Measurements from ENCODE around the gene NXPH3. TPM values are rescaled to one million over a fixed set of nuclear protein-coding genes. Genes with fewer than 3 reads are reported as not detected.

The NXPH3 gene
- total and polyA plus RNA-seq, 9 of the 15 experiments (the other 6 are each of a cell fraction or from before 2014, with no cell fraction given): 0.04 to 0.27 (median 0.07) TPM; not detected in 2

- CTCF ChIA-PET (ENCODE audit: low intra/inter-chr PET ratio): no interaction called here
- DNase-seq (ENCODE audit: extremely low read depth in 1 of 4, low spot score in 3 of 4) (no peak), FAIRE-seq (no peak), ATAC-seq (no peak)
- WGBS (ENCODE audit: insufficient coverage, low coverage, missing lambda C conversion rate): 66% methylated on average over 7 of the region's 13 CpGs
- Histone ChIP-seq H3K9me3 (replicated peaks; ENCODE audit: control insufficient read depth, insufficient read depth, low read depth, low read length) (no peaks in the 10 kb centered on the region), H3K27ac (ENCODE audit: extremely low read depth, low read depth, low read length) (no peak overlapping the region), H3K79me2 (ENCODE audit: control insufficient read depth, insufficient read depth, low read length) (no peaks in the 10 kb centered on the region), H4K20me1 (replicated peaks; ENCODE audit: control insufficient read depth, insufficient read depth, low read length) (peaks cover 7% of the 10 kb centered on the region), H3K9me1 (ENCODE audit: control insufficient read depth, insufficient read depth, low read length) (no peaks in the 10 kb centered on the region), H3K4me1 (replicated peaks in 1 of 2; ENCODE audit: control insufficient read depth in 2 of 2, insufficient read depth in 2 of 2, low read length in 2 of 2) (peaks cover 8 to 58% of the 10 kb centered on the region in 2 experiments; a peak in 4 of 5 replicates), H3K36me3 (ENCODE audit: control insufficient read depth, insufficient read depth, low read length) (no peaks in the 10 kb centered on the region), H3K4me3 (no peak overlapping the region), H3K27me3 (ENCODE audit: control insufficient read depth in 2 of 2, insufficient read depth in 2 of 2, low read length in 2 of 2) (peaks cover 6 to 12% of the 10 kb centered on the region in 2 experiments; a peak in 4 of 5 replicates), H2AFZ (ENCODE audit: low read depth, low read length) (no peak overlapping the region), H3K4me2 (ENCODE audit: insufficient read depth, low read length) (no peak overlapping the region), H3K9ac (ENCODE audit: insufficient read depth in 1 of 2, low read depth in 2 of 2, low read length in 2 of 2) (no peak overlapping the region)
- in situ Hi-C loops (cut with MboI): no loop called here
- no TSS peak for BruUV-seq (replicated peaks)
- POLR2A ChIA-PET: no interaction called here
- TF ChIP-seq SMARCA4 (IDR thresholded peaks at IDR 0.05) (no peak), BRD9 (IDR thresholded peaks at IDR 0.05; ENCODE audit: low read depth, partially characterized antibody) (no peak), ZNF740 (CRISPR knock-in tag; IDR thresholded peaks at IDR 0.05) (0 out of 2 replicates have a peak, but pooled peaks have one; percentile 44), ZNF740 (tag; IDR thresholded peaks at IDR 0.05) (no peak)
- intact Hi-C loops (cut with micrococcal nuclease): no loop called here
Measured at GRCh38 chr17:49578414-49578813, 2.7 kb downstream of the NXPH3 start.

- H3K27ac ChIP-seq (ENCODE audit: extremely low read depth, low read depth, low read length): no peak overlapping the region
- peaks cover under 1 to 6% of the 10 kb centered on the region in 2 experiments; a peak in 3 of 5 replicates for H3K27me3 ChIP-seq (ENCODE audit: control insufficient read depth in 2 of 2, insufficient read depth in 2 of 2, low read length in 2 of 2)
- WGBS (ENCODE audit: insufficient coverage, low coverage, missing lambda C conversion rate): 66% methylated on average over 17 of the region's 17 CpGs
- no TSS peak for BruUV-seq (replicated peaks)
- FAIRE-seq (no peak), ATAC-seq (no peak), DNase-seq (ENCODE audit: extremely low read depth in 1 of 4, low spot score in 3 of 4) (no peak)
- no peak overlapping the region for H3K4me3 ChIP-seq
- intact Hi-C loops (cut with micrococcal nuclease): no loop called here
- H3K9me1 ChIP-seq (ENCODE audit: control insufficient read depth, insufficient read depth, low read length): no peaks in the 10 kb centered on the region
- in situ Hi-C loops (cut with MboI): no loop called here
- H3K4me2 ChIP-seq (ENCODE audit: insufficient read depth, low read length): no peak overlapping the region
- ChIA-PET POLR2A (interaction anchor here (1.2 kb wide), 1 partner anchor 293 kb away, joined by 3 read pairs; no protein-coding TSS in a partner anchor), CTCF (ENCODE audit: low intra/inter-chr PET ratio) (no interaction called here)
- H3K9ac ChIP-seq (ENCODE audit: insufficient read depth in 1 of 2, low read depth in 2 of 2, low read length in 2 of 2): no peak overlapping the region
- H3K79me2 ChIP-seq (ENCODE audit: control insufficient read depth, insufficient read depth, low read length): no peaks in the 10 kb centered on the region
- H3K9me3 ChIP-seq (replicated peaks; ENCODE audit: control insufficient read depth, insufficient read depth, low read depth, low read length): no peaks in the 10 kb centered on the region
- peaks cover 8 to 58% of the 10 kb centered on the region in 2 experiments; a peak in 4 of 5 replicates for H3K4me1 ChIP-seq (replicated peaks in 1 of 2; ENCODE audit: control insufficient read depth in 2 of 2, insufficient read depth in 2 of 2, low read length in 2 of 2)
- peaks cover 7% of the 10 kb centered on the region for H4K20me1 ChIP-seq (replicated peaks; ENCODE audit: control insufficient read depth, insufficient read depth, low read length)
- no peak overlapping the region for H2AFZ ChIP-seq (ENCODE audit: low read depth, low read length)
- H3K36me3 ChIP-seq (ENCODE audit: control insufficient read depth, insufficient read depth, low read length): no peaks in the 10 kb centered on the region
- TF ChIP-seq HNRNPH1 (optimal IDR thresholded peaks at IDR 0.05; ENCODE audit: low read depth, low read length): no peak
- no peak for TF ChIP-seq C11orf30 (IDR thresholded peaks at IDR 0.05; ENCODE audit: low read depth)
- TF ChIP-seq THAP12 (CRISPR knock-in tag; IDR thresholded peaks at IDR 0.05): no peak
- no peak for TF ChIP-seq NFATC3 (IDR thresholded peaks at IDR 0.05)
- TF ChIP-seq ATF4 (CRISPR knock-in tag; IDR thresholded peaks at IDR 0.05): no peak
- no peak for TF ChIP-seq SNRNP70 (optimal IDR thresholded peaks at IDR 0.05; ENCODE audit: low read depth, low read length)
Measured at GRCh38 chr17:49578952-49579500, 3.4 kb downstream of the NXPH3 start.

Data from K562 (cell line).